Fibroblast of mammary gland (primary cell): Measurements from ENCODE around the gene RYR2.

Experiments used
- DNase-seq: peaks from one replicate; pipeline ENCODE4 v3.0.0-alpha.2; 2010; ENCODE audit warnings: low read depth
- H3K4me3 ChIP-seq: 2 replicates; pipeline ENCODE4 v1.5.1; 2011; ENCODE audit warnings: low read depth, mild to moderate bottlenecking, low read length, moderate library complexity; ENCODE audit not compliant: control insufficient read depth
- TF ChIP-seq, protein P1 (sequence below): conservative IDR thresholded peaks from 2 replicates; pipeline ENCODE4 v1.5.1; 2011; ENCODE audit warnings: low read depth, low read length, inconsistent platforms; ENCODE audit not compliant: control insufficient read depth, insufficient read depth

The RYR2 gene

DNA sequence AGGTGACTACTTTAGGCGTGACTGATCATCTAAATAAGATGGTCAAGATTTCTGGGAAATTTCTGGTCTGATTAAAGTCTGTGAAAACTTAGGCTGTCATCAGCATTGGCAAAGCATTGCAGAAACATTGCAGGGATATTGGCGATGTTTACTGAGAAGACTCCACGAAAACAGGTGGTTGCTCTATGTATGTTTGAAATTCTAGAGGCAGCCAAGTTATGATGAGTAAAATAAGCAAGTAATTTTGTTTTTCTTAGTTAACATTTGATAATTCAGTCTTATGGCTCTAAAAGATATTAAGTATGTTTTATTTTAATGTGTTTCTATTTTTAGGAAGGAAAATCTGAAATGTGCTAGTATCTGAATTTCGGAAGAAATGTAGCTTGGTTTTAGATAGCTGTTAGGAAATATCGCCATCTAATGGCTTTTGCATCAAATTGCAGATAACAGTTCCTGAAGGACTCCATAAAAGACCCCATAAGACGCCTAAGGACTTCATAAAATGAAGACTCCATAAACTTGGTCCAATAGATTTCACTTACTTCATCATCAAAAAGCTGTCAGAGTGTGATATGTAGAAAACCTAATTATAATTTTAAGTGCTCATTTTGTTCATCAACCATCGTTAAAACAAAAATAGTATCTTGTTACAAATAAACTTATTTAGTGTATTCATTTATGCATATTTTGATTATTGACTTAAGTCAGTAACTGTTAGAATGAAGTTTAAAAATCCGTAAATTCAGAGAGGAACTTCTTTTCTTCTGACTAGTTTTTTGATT lies 344.6 kb downstream of the RYR2 start:
- DNase-seq: peak; percentile 43

DNA sequence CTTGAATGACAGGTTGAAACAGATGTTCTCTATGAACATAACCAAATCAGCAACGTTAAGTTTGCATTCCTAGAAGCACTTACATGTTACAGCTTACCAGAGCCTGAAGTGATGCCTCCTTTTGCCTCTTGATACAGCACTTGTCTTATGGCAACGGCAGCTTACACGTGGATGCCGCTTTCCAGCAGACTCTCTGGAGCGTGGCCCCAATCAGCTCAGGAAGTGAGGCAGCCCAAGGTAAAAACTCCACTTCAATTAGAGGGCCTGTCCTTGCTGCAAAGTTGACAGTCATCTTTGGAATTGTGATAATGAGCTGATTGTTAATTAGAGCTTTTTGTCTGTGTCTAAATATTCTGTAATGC lies 345.1 kb downstream of the RYR2 start:
- TF ChIP-seq, protein P1, sequence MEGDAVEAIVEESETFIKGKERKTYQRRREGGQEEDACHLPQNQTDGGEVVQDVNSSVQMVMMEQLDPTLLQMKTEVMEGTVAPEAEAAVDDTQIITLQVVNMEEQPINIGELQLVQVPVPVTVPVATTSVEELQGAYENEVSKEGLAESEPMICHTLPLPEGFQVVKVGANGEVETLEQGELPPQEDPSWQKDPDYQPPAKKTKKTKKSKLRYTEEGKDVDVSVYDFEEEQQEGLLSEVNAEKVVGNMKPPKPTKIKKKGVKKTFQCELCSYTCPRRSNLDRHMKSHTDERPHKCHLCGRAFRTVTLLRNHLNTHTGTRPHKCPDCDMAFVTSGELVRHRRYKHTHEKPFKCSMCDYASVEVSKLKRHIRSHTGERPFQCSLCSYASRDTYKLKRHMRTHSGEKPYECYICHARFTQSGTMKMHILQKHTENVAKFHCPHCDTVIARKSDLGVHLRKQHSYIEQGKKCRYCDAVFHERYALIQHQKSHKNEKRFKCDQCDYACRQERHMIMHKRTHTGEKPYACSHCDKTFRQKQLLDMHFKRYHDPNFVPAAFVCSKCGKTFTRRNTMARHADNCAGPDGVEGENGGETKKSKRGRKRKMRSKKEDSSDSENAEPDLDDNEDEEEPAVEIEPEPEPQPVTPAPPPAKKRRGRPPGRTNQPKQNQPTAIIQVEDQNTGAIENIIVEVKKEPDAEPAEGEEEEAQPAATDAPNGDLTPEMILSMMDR: no peak
- no peak for DNase-seq
- H3K4me3 ChIP-seq: no peak overlapping the region

More for the DNA sequence above, 344.6 kb downstream of the RYR2 start:
- TF ChIP-seq, protein P1: peak; percentile 68
- H3K4me3 ChIP-seq: no peak overlapping the region

DNA sequence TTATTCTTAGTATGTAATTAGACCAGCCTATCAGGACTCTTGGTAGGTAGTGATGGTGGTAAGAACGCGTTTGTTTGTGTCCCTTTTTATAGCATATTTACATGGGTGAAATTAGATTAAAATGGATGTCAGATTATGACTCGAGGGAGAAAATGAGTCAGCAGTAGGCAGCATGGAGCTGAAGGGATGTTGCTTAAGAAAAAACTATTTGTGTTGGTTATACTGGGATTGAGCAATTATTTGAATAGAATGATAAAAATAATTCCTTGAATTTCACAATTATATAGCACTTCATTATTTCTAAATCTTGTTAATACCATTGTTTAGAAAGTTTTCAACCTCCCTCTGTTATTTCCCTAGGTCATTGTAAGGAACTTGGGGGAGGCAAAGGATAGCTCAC lies 348.8 kb downstream of the RYR2 start:
- H3K4me3 ChIP-seq: no peak overlapping the region
- TF ChIP-seq, protein P1: no peak
- peak; percentile 11 for DNase-seq

DNA sequence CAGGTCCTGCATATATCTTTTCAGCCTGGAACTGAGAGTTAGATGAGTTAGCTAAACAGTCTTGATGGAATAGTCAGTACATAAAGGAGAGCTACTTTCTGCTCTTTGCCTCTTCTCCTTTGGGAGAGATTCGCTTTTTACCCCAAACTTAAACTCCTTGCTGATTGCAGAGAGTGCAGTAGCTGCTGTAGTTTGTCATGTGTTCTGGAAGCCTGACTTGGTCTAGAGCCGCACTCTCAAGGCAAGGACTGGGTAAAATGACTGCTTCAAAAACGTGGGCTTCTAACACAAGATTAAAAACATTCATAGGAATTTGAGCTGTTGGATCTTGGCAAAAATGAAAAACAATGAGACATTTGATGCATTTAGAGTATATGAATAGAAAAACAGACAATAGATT lies 351.6 kb downstream of the RYR2 start:
- TF ChIP-seq, protein P1: no peak
- no peak overlapping the region for H3K4me3 ChIP-seq
- no peak for DNase-seq

DNA sequence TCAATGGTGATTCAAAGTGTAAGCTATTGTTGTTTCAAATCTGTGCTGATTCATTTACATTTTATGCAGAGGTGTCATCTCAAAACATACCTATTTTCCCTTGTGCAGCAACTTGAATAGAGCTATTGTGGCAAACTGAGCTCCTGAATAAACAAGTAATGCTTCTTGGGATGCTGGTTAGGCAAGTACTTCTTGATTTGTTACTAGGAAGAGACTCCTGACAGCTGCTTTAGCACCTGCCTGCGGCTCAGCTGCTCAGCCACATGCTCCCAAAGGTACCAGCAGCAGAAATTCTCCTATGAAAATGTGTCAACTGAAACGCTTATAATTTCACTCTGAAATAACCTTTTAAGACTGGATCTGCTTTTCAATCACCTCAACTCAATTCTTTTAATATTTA lies 352.3 kb downstream of the RYR2 start:
- TF ChIP-seq, protein P1: no peak

DNA sequence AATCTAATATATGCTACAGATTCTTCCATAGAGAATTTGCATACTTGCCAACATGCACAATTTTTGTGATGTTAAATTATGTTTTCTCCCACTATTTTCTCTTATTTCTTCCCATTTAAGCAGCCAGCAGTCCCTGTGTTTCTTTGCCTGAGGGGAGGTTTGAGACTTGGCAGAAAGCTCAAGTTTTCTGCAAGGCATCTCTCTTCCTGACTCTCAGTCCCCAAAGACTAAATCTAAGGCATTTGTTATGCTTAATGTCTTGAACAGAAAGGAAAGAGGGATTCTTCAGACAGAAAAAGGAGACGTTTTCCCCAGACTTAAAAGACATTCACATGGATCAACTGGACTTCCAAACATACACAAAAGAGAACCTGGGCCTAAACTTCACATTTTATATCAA lies 354.4 kb downstream of the RYR2 start:
- no peak overlapping the region for H3K4me3 ChIP-seq
- TF ChIP-seq, protein P1: no peak
- no peak for DNase-seq

More for the DNA sequence above, 352.3 kb downstream of the RYR2 start:
- no peak overlapping the region for H3K4me3 ChIP-seq
- DNase-seq: no peak
